ENCODE results near the gene DDOST. TPM values are rescaled to one million over a fixed set of nuclear protein-coding genes. Genes with fewer than 3 reads are reported as not detected.
"Not testable (repeated sequence)": the region's sequence is repeated elsewhere in the genome, so short reads cannot be mapped to it uniquely, and the experiment has no call there.

The DDOST gene
- total and polyA plus RNA-seq, 3 experiments from 2014 or later: 191 to 280 (median 201) TPM

GRCh38 chr1:20681999-20682398 is 20.8 kb upstream of the DDOST start:
- Histone ChIP-seq H3K4me3 (ENCODE audit: low read length) (no peak overlapping the region), H3K9me3 (ENCODE audit: low read length) (no peaks in the 10 kb centered on the region), H3K4me1 (ENCODE audit: insufficient read depth, low read length) (no peaks in the 10 kb centered on the region), H3K27ac (ENCODE audit: low read depth, low read length) (no peak overlapping the region), H3K36me3 (ENCODE audit: insufficient read depth, low read length) (no peaks in the 10 kb centered on the region), H3K27me3 (ENCODE audit: insufficient read depth, low read length, poor library complexity, severe bottlenecking) (no peaks in the 10 kb centered on the region)
- H3K36me3 Mint-ChIP-seq: no peaks in the 10 kb centered on the region
- ChIA-PET POLR2A (no interaction called here), CTCF (no interaction called here)
- H3K4me1 Mint-ChIP-seq: peaks cover 9 to 14% (median 9%) of the 10 kb centered on the region in 3 donors
- H3K9me3 Mint-ChIP-seq: peaks cover 0 to 4% (median 3%) of the 10 kb centered on the region in 5 donors
- DNase-seq: no peak
- no peak overlapping the region for H3K27ac Mint-ChIP-seq
- H3K4me3 Mint-ChIP-seq: peak overlapping the region in 1 of 7 donors; percentile 37
- peaks cover 7 to 31% of the 10 kb centered on the region in 2 donors for H3K27me3 Mint-ChIP-seq

- Mint-ChIP-seq H3K9me3 (peaks cover 0 to 4% (median 3%) of the 10 kb centered on the region in 5 donors), H3K4me3 (no peak overlapping the region), H3K27ac (peak overlapping the region in 2 of 8 donors; percentile 15 to 32), H3K36me3 (no peaks in the 10 kb centered on the region), H3K4me1 (peaks cover 9 to 14% (median 9%) of the 10 kb centered on the region in 3 donors), H3K27me3 (peaks cover 10 to 26% of the 10 kb centered on the region in 2 donors)
- H3K27me3 ChIP-seq (ENCODE audit: insufficient read depth, low read length, poor library complexity, severe bottlenecking): no peaks in the 10 kb centered on the region
- no peak overlapping the region for H3K4me3 ChIP-seq (ENCODE audit: low read length)
- H3K9me3 ChIP-seq (ENCODE audit: low read length): no peaks in the 10 kb centered on the region
- no peaks in the 10 kb centered on the region for H3K36me3 ChIP-seq (ENCODE audit: insufficient read depth, low read length)
- no peak for DNase-seq
- POLR2A ChIA-PET: no interaction called here
- no peak overlapping the region for H3K27ac ChIP-seq (ENCODE audit: low read depth, low read length)
- H3K4me1 ChIP-seq (ENCODE audit: insufficient read depth, low read length): no peaks in the 10 kb centered on the region
- CTCF ChIA-PET: no interaction called here
Measured at GRCh38 chr1:20680269-20680668, 19.1 kb upstream of the DDOST start.

GRCh38 chr1:20678599-20678998 is 17.4 kb upstream of the DDOST start:
- peaks cover 13 to 18% of the 10 kb centered on the region in 2 donors for H3K27me3 Mint-ChIP-seq
- H3K36me3 ChIP-seq (ENCODE audit: insufficient read depth, low read length): no peaks in the 10 kb centered on the region
- H3K36me3 Mint-ChIP-seq: no peaks in the 10 kb centered on the region
- peaks cover 9 to 14% (median 9%) of the 10 kb centered on the region in 3 donors for H3K4me1 Mint-ChIP-seq
- H3K27ac Mint-ChIP-seq: peak overlapping the region in 2 of 8 donors; percentile 44 to 76
- ChIA-PET CTCF (no interaction called here), POLR2A (no interaction called here)
- H3K9me3 ChIP-seq (ENCODE audit: low read length): no peaks in the 10 kb centered on the region
- H3K4me3 Mint-ChIP-seq: peak overlapping the region in 6 of 7 donors; percentile 17 to 80 (median 45)
- H3K4me3 ChIP-seq (ENCODE audit: low read length): no peak overlapping the region
- no peaks in the 10 kb centered on the region for H3K4me1 ChIP-seq (ENCODE audit: insufficient read depth, low read length)
- DNase-seq: no peak
- H3K9me3 Mint-ChIP-seq: peaks cover 0 to 4% (median 3%) of the 10 kb centered on the region in 5 donors
- no peaks in the 10 kb centered on the region for H3K27me3 ChIP-seq (ENCODE audit: insufficient read depth, low read length, poor library complexity, severe bottlenecking)
- no peak overlapping the region for H3K27ac ChIP-seq (ENCODE audit: low read depth, low read length)

- H3K36me3 Mint-ChIP-seq; POLR2A ChIA-PET; H3K36me3 ChIP-seq (ENCODE audit: insufficient read depth, low read length); H3K4me1 Mint-ChIP-seq; H3K4me3 ChIP-seq (ENCODE audit: low read length); H3K4me3 Mint-ChIP-seq; H3K4me1 ChIP-seq (ENCODE audit: insufficient read depth, low read length); DNase-seq; H3K9me3 ChIP-seq (ENCODE audit: low read length); H3K27me3 ChIP-seq (ENCODE audit: insufficient read depth, low read length, poor library complexity, severe bottlenecking); CTCF ChIA-PET; H3K27ac ChIP-seq (ENCODE audit: low read depth, low read length); H3K27ac Mint-ChIP-seq; H3K9me3 Mint-ChIP-seq: not testable (repeated sequence)
- peaks cover 12% of the 10 kb centered on the region in 2 donors for H3K27me3 Mint-ChIP-seq
Measured at GRCh38 chr1:20673626-20674025, 12.5 kb upstream of the DDOST start.

GRCh38 chr1:20672265-20672632 is 11.1 kb upstream of the DDOST start:
- Mint-ChIP-seq H3K27ac (no peak overlapping the region), H3K27me3 (peaks cover 8 to 11% of the 10 kb centered on the region in 2 donors), H3K4me1 (no peaks in the 10 kb centered on the region), H3K4me3 (peak overlapping the region in 1 of 7 donors; percentile 21), H3K36me3 (no peaks in the 10 kb centered on the region), H3K9me3 (no peaks in the 10 kb centered on the region)
- CTCF ChIA-PET: no interaction called here
- POLR2A ChIA-PET: no interaction called here
- Histone ChIP-seq H3K27ac (ENCODE audit: low read depth, low read length) (no peak overlapping the region), H3K4me1 (ENCODE audit: insufficient read depth, low read length) (no peaks in the 10 kb centered on the region), H3K9me3 (ENCODE audit: low read length) (no peaks in the 10 kb centered on the region), H3K27me3 (ENCODE audit: insufficient read depth, low read length, poor library complexity, severe bottlenecking) (no peaks in the 10 kb centered on the region), H3K4me3 (ENCODE audit: low read length) (no peak overlapping the region), H3K36me3 (ENCODE audit: insufficient read depth, low read length) (no peaks in the 10 kb centered on the region)
- DNase-seq: no peak

GRCh38 chr1:20670936-20671335 is 9.8 kb upstream of the DDOST start:
- peaks cover 0 to 3% (median 0%) of the 10 kb centered on the region in 3 donors for H3K4me1 Mint-ChIP-seq
- Histone ChIP-seq H3K27me3 (ENCODE audit: insufficient read depth, low read length, poor library complexity, severe bottlenecking) (no peaks in the 10 kb centered on the region), H3K4me3 (ENCODE audit: low read length) (no peak overlapping the region), H3K27ac (ENCODE audit: low read depth, low read length) (no peak overlapping the region), H3K9me3 (ENCODE audit: low read length) (no peaks in the 10 kb centered on the region), H3K36me3 (ENCODE audit: insufficient read depth, low read length) (no peaks in the 10 kb centered on the region), H3K4me1 (ENCODE audit: insufficient read depth, low read length) (no peaks in the 10 kb centered on the region)
- H3K36me3 Mint-ChIP-seq: no peaks in the 10 kb centered on the region
- H3K27me3 Mint-ChIP-seq: peaks cover 8% of the 10 kb centered on the region in 2 donors
- ChIA-PET POLR2A (no interaction called here), CTCF (no interaction called here)
- H3K27ac Mint-ChIP-seq: no peak overlapping the region
- no peaks in the 10 kb centered on the region for H3K9me3 Mint-ChIP-seq
- DNase-seq: no peak
- no peak overlapping the region for H3K4me3 Mint-ChIP-seq

- Mint-ChIP-seq H3K4me3 (no peak overlapping the region), H3K9me3 (no peaks in the 10 kb centered on the region), H3K27me3 (peaks cover 5 to 8% of the 10 kb centered on the region in 2 donors), H3K27ac (peak overlapping the region in 1 of 8 donors; percentile 31), H3K36me3 (no peaks in the 10 kb centered on the region), H3K4me1 (peaks cover 0 to 3% (median 0%) of the 10 kb centered on the region in 3 donors)
- Histone ChIP-seq H3K4me3 (ENCODE audit: low read length) (no peak overlapping the region), H3K4me1 (ENCODE audit: insufficient read depth, low read length) (no peaks in the 10 kb centered on the region), H3K9me3 (ENCODE audit: low read length) (no peaks in the 10 kb centered on the region), H3K36me3 (ENCODE audit: insufficient read depth, low read length) (no peaks in the 10 kb centered on the region), H3K27me3 (ENCODE audit: insufficient read depth, low read length, poor library complexity, severe bottlenecking) (no peaks in the 10 kb centered on the region), H3K27ac (ENCODE audit: low read depth, low read length) (no peak overlapping the region)
- POLR2A ChIA-PET: no interaction called here
- no peak for DNase-seq
- CTCF ChIA-PET: interaction anchor here (1.3 kb wide), 1 partner anchor 23 kb away, joined by 3 read pairs; no protein-coding TSS in a partner anchor
Measured at GRCh38 chr1:20668581-20668980, 7.4 kb upstream of the DDOST start.

- Histone ChIP-seq H3K4me1 (ENCODE audit: insufficient read depth, low read length) (peaks cover 9% of the 10 kb centered on the region), H3K4me3 (ENCODE audit: low read length) (no peak overlapping the region), H3K27ac (ENCODE audit: low read depth, low read length) (no peak overlapping the region), H3K9me3 (ENCODE audit: low read length) (no peaks in the 10 kb centered on the region), H3K36me3 (ENCODE audit: insufficient read depth, low read length) (no peaks in the 10 kb centered on the region), H3K27me3 (ENCODE audit: insufficient read depth, low read length, poor library complexity, severe bottlenecking) (no peaks in the 10 kb centered on the region)
- no peaks in the 10 kb centered on the region for H3K9me3 Mint-ChIP-seq
- no peak overlapping the region for H3K4me3 Mint-ChIP-seq
- POLR2A ChIA-PET: no interaction called here
- DNase-seq: no peak
- peaks cover 11 to 14% (median 11%) of the 10 kb centered on the region in 3 donors for H3K4me1 Mint-ChIP-seq
- CTCF ChIA-PET: interaction anchor here (2.0 kb wide), 1 partner anchor 29 kb away, joined by 5 read pairs; no protein-coding TSS in a partner anchor
- peak overlapping the region in 3 of 8 donors; percentile 59 to 80 (median 60) for H3K27ac Mint-ChIP-seq
- H3K36me3 Mint-ChIP-seq: peaks cover 0 to under 1% (median 0%) of the 10 kb centered on the region in 3 donors
- H3K27me3 Mint-ChIP-seq: peaks cover 0 to 2% of the 10 kb centered on the region in 2 donors
Measured at GRCh38 chr1:20666804-20667203, 5.6 kb upstream of the DDOST start.

Data from CD8-positive, alpha-beta memory T cell (primary cell).